DMS53 treated with DMSO at 0.1 percent for 48 hours (cell line): ENCODE results near the gene FAAP100.

Experiments used
- DNase-seq: peaks from one replicate; lab custom pipeline; 2025; ENCODE audit not compliant: unreplicated experiment; lab: John Stamatoyannopoulos, UW

FAAP100 gene

GRCh38 chr17:81526662-81527571, 25.2 kb downstream of the FAAP100 start:
- no peak for DNase-seq

GRCh38 chr17:81524865-81525159, 27.3 kb downstream of the FAAP100 start:
- no peak for DNase-seq

- DNase-seq: no peak
Measured at GRCh38 chr17:81524039-81524864, 27.9 kb downstream of the FAAP100 start.

GRCh38 chr17:81523402-81524038, 28.6 kb downstream of the FAAP100 start:
- no peak for DNase-seq

- DNase-seq: no peak
Measured at GRCh38 chr17:81522491-81523401, 29.4 kb downstream of the FAAP100 start.

GRCh38 chr17:81520021-81520901, 31.9 kb downstream of the FAAP100 start:
- DNase-seq: no peak

GRCh38 chr17:81519284-81520020, 32.7 kb downstream of the FAAP100 start:
- peak; percentile 76 for DNase-seq

- DNase-seq: peak; percentile 73
Measured at GRCh38 chr17:81518785-81519283, 33.3 kb downstream of the FAAP100 start.

GRCh38 chr17:81518113-81518784, 33.9 kb downstream of the FAAP100 start:
- peak; percentile 84 for DNase-seq

GRCh38 chr17:81517339-81518112, 34.6 kb downstream of the FAAP100 start:
- no peak for DNase-seq

GRCh38 chr17:81517009-81517338, 35.2 kb downstream of the FAAP100 start:
- no peak for DNase-seq

GRCh38 chr17:81516439-81516838, 35.7 kb downstream of the FAAP100 start:
- DNase-seq: no peak

GRCh38 chr17:81515530-81516041, 36.6 kb downstream of the FAAP100 start:
- no peak for DNase-seq

- DNase-seq: peak; percentile 79
Measured at GRCh38 chr17:81514739-81515529, 37.2 kb downstream of the FAAP100 start.

GRCh38 chr17:81514489-81514738, 37.7 kb downstream of the FAAP100 start:
- DNase-seq: no peak

- peak; percentile 74 for DNase-seq
Measured at GRCh38 chr17:81513753-81514488, 38.2 kb downstream of the FAAP100 start.
